GM12875 (cell line): Measurements from ENCODE around the gene CDC37L1.

Experiments
- H3K4me3 ChIP-seq: one replicate; pipeline ENCODE4 v1.5.1; 2011; ENCODE audit warnings: low read depth, low read length, control low read depth
- TF ChIP-seq, protein P1 (sequence below): IDR thresholded peaks from 2 replicates; pipeline ENCODE4 v1.5.1; 2011; ENCODE audit warnings: low read depth, mild to moderate bottlenecking, control low read depth, inconsistent platforms, low read length, moderate library complexity, borderline replicate concordance; ENCODE audit not compliant: insufficient read depth

Gene CDC37L1

DNA sequence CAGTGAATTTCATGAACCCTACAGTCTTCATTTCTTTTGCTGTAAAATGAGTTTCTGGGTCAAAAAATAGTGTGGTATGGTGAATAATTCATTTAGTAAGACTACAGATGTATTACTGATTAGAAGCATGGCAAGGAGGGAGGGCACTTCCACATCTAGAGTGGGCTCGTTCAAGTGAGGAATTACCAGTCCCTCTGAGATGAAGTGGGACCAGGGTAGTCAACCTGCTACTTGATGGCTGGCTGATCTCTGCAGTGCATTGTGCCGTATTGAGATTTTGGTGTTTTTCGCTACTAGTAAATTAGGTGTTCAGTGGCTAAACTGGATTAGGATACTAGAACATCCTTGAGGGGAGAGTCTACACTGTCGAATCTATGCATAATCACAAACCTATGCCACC lies 10.8 kb downstream of the CDC37L1 start:
- TF ChIP-seq, protein P1, sequence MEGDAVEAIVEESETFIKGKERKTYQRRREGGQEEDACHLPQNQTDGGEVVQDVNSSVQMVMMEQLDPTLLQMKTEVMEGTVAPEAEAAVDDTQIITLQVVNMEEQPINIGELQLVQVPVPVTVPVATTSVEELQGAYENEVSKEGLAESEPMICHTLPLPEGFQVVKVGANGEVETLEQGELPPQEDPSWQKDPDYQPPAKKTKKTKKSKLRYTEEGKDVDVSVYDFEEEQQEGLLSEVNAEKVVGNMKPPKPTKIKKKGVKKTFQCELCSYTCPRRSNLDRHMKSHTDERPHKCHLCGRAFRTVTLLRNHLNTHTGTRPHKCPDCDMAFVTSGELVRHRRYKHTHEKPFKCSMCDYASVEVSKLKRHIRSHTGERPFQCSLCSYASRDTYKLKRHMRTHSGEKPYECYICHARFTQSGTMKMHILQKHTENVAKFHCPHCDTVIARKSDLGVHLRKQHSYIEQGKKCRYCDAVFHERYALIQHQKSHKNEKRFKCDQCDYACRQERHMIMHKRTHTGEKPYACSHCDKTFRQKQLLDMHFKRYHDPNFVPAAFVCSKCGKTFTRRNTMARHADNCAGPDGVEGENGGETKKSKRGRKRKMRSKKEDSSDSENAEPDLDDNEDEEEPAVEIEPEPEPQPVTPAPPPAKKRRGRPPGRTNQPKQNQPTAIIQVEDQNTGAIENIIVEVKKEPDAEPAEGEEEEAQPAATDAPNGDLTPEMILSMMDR, result no peak
- no peak overlapping the region for H3K4me3 ChIP-seq

DNA sequence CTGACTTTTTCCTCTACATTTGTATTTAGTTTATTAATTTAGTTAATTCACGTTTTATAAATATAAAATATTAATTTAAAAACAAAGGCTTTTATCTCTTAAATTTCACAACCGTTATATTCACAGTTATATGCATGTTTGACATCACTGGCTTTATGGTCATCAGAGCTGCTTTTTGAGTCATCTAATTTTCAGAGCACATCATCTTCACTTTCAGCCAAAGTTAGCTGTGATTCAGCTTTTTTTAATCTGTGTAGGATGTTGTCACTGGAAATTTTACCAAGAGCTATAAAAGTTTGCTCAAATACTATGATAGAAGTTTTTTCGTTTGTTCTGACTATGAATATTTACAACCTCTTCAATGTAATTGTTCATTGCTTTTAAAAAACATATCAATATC lies 12.4 kb downstream of the CDC37L1 start:
- H3K4me3 ChIP-seq, result no peak overlapping the region
- TF ChIP-seq, protein P1, result no peak

DNA sequence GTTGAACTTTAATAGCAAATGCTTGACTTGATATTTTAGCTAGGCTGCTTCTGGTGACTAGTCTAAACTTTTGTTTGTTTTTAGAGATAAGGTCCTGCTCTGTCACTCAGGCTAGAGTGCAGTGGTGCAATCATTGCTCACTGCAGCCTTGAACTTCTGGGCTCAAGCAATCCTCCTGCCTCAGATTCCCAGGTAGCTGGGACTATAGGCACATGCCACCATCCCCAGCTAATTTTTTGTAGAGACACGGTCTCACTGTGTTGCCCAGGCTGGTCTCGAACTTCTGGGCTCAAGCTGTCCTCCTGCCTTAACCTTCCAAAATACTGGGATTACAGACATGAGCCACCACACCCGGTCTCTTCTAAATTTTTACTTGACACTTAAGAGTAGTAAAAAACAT lies 20.7 kb downstream of the CDC37L1 start:
- TF ChIP-seq, protein P1, result no peak
- H3K4me3 ChIP-seq, result no peak overlapping the region

DNA sequence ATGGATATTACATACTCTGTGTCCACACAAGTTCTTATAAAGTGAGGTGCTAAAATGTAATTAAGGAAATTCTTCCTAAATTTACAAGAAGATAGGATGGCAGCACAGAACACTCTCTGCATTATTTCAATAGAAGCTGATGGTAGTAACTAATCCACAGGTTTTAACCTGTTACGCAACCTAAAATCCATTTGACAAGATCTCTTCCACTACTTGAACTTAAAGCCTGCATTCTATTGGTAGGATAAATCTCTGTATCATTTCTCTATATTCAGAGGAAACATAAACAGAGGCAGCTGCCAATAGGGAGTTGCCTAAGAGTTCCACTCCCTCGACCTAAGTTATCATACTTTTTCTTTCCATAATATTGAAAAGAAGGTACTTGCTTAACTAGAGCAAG lies 21.6 kb downstream of the CDC37L1 start:
- TF ChIP-seq, protein P1, result no peak
- no peak overlapping the region for H3K4me3 ChIP-seq

DNA sequence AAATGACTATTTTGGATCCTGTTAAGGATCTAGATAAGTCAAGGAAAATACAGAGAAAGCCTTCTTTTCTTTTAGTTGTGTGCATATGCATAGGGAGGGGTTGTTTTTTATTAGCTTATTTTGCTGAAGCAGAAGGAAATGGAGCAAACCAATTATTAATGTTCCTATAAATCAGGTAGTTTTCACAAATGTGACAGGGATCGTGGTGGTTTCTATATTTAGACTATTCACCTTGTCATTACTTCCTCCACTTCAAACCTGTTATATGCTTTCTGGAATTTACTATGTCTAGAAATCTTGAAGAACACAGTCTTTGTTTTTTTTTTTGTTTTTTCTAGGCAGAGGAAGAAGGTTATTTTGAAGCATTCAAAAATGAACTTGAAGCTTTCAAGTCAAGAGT lies 22.2 kb downstream of the CDC37L1 start:
- TF ChIP-seq, protein P1, result no peak
- no peak overlapping the region for H3K4me3 ChIP-seq

DNA sequence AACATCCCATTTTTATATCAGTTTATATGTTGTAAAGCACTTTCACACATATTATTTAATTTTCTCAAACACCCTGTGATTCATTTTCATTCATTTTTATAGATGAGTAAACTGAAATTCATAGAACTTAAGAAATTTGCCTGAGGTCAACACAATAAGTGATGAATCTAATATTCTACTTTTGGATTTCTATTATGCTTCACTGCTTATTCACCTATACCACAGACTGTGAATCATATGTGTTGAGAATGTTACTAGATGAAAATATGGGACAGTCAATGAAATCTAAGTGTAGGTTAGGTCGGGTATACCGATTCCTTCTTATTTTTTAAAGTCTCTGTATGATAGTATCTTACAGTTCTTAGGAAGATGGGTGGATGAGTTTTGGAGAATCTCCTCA lies 24.8 kb downstream of the CDC37L1 start:
- TF ChIP-seq, protein P1, result no peak
- H3K4me3 ChIP-seq, result no peak overlapping the region

DNA sequence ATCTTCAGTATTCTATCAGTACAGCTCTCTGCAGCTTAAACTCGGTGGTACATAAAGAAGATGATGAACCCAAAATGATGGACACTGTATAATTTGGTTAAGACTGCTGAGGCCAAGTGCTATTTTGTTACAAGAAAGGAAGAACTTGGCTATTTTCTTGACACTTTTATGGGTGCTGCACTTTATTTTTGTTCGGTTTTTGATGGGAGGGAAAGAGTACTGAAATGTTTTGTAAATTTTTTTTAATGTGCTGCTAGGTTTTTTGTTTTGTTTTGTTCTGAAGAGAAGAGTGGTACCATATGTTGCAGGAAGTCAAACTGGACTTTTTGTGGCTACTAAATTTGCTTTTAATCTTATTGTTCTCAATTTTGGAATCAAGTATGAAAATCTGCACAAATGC lies 26.7 kb downstream of the CDC37L1 start:
- TF ChIP-seq, protein P1, result no peak
- H3K4me3 ChIP-seq, result no peak overlapping the region
